ENCODE data around the gene HYAL2. TPM values are rescaled to one million over a fixed set of nuclear protein-coding genes. Genes with fewer than 3 reads are reported as not detected.
A peak's percentile ranks its signal among the peaks of the same experiment; 100 is the strongest.

HYAL2 gene, protein sequence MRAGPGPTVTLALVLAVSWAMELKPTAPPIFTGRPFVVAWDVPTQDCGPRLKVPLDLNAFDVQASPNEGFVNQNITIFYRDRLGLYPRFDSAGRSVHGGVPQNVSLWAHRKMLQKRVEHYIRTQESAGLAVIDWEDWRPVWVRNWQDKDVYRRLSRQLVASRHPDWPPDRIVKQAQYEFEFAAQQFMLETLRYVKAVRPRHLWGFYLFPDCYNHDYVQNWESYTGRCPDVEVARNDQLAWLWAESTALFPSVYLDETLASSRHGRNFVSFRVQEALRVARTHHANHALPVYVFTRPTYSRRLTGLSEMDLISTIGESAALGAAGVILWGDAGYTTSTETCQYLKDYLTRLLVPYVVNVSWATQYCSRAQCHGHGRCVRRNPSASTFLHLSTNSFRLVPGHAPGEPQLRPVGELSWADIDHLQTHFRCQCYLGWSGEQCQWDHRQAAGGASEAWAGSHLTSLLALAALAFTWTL
- total RNA-seq = 1 to 10 TPM; 6.7 to 7.2 TPM

- H3K4me3 Mint-ChIP-seq = peak within 1 kb of the TSS; percentile 72
- no peaks in the 10 kb centered on the region for H3K36me3 Mint-ChIP-seq (ENCODE audit: low read depth)
- DNase-seq = no peak
- H3K27ac Mint-ChIP-seq = peak within 1 kb of the TSS; percentile 83
- POLR2A ChIA-PET = interaction anchor here (1.1 to 31.7 kb wide), 3 partner anchors 20 to 76 kb away, joined by 3 to 704 read pairs (median 113); partner anchors contain the start of genes CYB561D2, HYAL3, NAA80 and NPRL2
- H3K27me3 Mint-ChIP-seq = no peaks in the 10 kb centered on the region
- peaks cover 49% of the 10 kb centered on the region for H3K4me1 Mint-ChIP-seq
- CTCF ChIA-PET = interaction anchor here (0.8 to 6.7 kb wide), 3 partner anchors 13 to 48 kb away, joined by 3 to 82 read pairs (median 61); partner anchors contain the start of genes HYAL3 and NAA80
- H3K9me3 Mint-ChIP-seq = no peaks in the 10 kb centered on the region
These were observed at the start of gene HYAL2 for GRCh38 chr3:50322386-50323091. TSS of gene HYAL2 (minus strand) at chr3:50322745. CDS start at chr3:50320489, 2,256 bp downstream.

- POLR2A ChIA-PET = no interaction called here
- no peaks in the 10 kb centered on the region for H3K27me3 Mint-ChIP-seq
- no peak overlapping the region for H3K27ac Mint-ChIP-seq
- CTCF ChIA-PET = interaction anchor here (0.8 kb wide), 1 partner anchor 18 kb away, joined by 3 read pairs; no protein-coding TSS in a partner anchor
- H3K4me1 Mint-ChIP-seq = no peaks in the 10 kb centered on the region
- no peaks in the 10 kb centered on the region for H3K36me3 Mint-ChIP-seq (ENCODE audit: low read depth)
- no peaks in the 10 kb centered on the region for H3K9me3 Mint-ChIP-seq
- no peak for DNase-seq
- H3K4me3 Mint-ChIP-seq = no peak overlapping the region
These were observed 48.7 kb upstream of the HYAL2 start for GRCh38 chr3:50371133-50371685.

- no peak for DNase-seq
- H3K4me1 Mint-ChIP-seq = peaks cover 6% of the 10 kb centered on the region
- no peaks in the 10 kb centered on the region for H3K9me3 Mint-ChIP-seq
- H3K27me3 Mint-ChIP-seq = no peaks in the 10 kb centered on the region
- CTCF ChIA-PET = no interaction called here
- POLR2A ChIA-PET = no interaction called here
- H3K27ac Mint-ChIP-seq = no peak overlapping the region
- no peak overlapping the region for H3K4me3 Mint-ChIP-seq
- H3K36me3 Mint-ChIP-seq (ENCODE audit: low read depth) = no peaks in the 10 kb centered on the region
These were observed 48.0 kb upstream of the HYAL2 start for GRCh38 chr3:50370594-50370993.

DNA sequence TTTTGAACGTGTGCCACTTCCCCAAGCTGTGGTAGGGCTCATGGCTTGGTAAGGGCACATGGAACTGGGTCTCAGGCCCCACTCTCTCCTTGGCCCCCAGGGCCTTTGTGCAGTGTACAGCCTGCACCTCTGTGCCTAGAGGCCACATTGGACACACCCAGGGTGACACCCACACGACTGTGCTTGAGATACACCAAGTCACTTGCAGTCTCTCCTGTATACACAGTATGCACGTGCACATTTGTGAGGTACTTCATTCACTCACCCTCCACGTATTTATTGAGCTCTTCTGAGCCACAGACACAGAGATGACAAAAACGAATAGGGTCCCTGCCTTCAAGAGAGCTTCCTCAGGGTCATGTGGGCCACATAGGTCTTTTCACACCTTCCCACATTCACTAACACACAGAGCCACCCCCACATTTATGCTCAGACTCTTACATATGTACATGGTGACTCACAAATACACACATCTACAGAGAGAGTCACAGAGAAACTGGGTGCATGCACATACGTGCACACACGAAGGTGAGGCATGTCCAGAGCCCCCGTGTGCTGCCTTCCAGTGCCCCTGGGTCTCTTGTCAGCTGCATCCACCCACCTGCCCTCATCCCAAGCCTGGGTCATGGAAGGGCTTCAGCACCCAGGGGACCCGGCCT is 46.6 kb upstream of the HYAL2 start:
- DNase-seq = no peak
- Mint-ChIP-seq H3K27me3 (no peaks in the 10 kb centered on the region), H3K27ac (no peak overlapping the region), H3K4me1 (peaks cover 11% of the 10 kb centered on the region), H3K9me3 (no peaks in the 10 kb centered on the region), H3K4me3 (no peak overlapping the region), H3K36me3 (ENCODE audit: low read depth) (no peaks in the 10 kb centered on the region)
- POLR2A ChIA-PET = no interaction called here
- CTCF ChIA-PET = no interaction called here

- Mint-ChIP-seq H3K27me3 (no peaks in the 10 kb centered on the region), H3K4me1 (peaks cover 11% of the 10 kb centered on the region), H3K4me3 (peak overlapping the region; percentile 75), H3K9me3 (no peaks in the 10 kb centered on the region), H3K27ac (peak overlapping the region; percentile 64), H3K36me3 (ENCODE audit: low read depth) (no peaks in the 10 kb centered on the region)
- POLR2A ChIA-PET = interaction anchor here (0.8 to 2.1 kb wide), 4 partner anchors 16 to 203 kb away, joined by 3 to 19 read pairs (median 4); partner anchors contain the start of genes CYB561D2, HEMK1, NPRL2 and RASSF1
- CTCF ChIA-PET = interaction anchor here (1.0 to 5.4 kb wide), 2 partner anchors 16 to 176 kb away, joined by 3 to 31 read pairs; partner anchors contain the start of genes CYB561D2 and NPRL2
- no peak for DNase-seq
These were observed 43.3 kb upstream of the HYAL2 start for GRCh38 chr3:50365842-50366220.

GRCh38 chr3:50365080-50365841 is 42.7 kb upstream of the HYAL2 start:
- ChIA-PET POLR2A (interaction anchor here (0.8 to 2.1 kb wide), 4 partner anchors 15 to 204 kb away, joined by 3 to 19 read pairs (median 4); partner anchors contain the start of genes CYB561D2, HEMK1, NPRL2 and RASSF1), CTCF (interaction anchor here (1.0 to 5.4 kb wide), 2 partner anchors 15 to 177 kb away, joined by 3 to 31 read pairs; partner anchors contain the start of genes CYB561D2 and NPRL2)
- Mint-ChIP-seq H3K4me3 (peak overlapping the region; percentile 75), H3K27me3 (no peaks in the 10 kb centered on the region), H3K4me1 (peaks cover 11% of the 10 kb centered on the region), H3K36me3 (ENCODE audit: low read depth) (no peaks in the 10 kb centered on the region), H3K9me3 (no peaks in the 10 kb centered on the region), H3K27ac (peak overlapping the region; percentile 64)
- peak; percentile 96 for DNase-seq

DNA sequence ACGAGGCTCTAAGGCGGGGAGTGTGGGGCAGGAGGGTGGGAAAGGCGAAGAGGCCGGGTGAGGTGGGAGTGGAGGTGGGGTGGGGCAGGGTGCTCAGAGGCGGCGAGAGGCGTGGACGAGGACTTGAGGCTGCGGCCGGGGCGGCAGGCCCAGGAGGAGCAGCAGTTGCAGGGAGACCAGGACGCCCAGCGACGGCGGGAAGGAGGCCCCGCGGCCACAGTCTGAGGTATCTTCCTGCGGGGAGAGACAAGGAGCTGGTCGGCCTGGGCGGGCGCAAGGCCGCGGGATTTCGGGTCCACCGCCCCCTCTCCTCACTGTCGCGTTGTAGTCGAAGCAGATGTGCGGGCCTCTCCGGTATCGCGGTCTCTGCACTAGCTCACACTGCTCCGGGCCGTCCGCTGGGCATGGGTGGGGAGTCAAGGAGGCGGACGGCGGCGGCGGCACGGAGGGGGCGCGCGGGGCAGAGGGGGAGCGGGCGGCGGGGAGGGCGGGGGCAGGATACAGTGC is 42.1 kb upstream of the HYAL2 start:
- Mint-ChIP-seq H3K27ac (no peak overlapping the region), H3K27me3 (no peaks in the 10 kb centered on the region), H3K4me1 (peaks cover 17% of the 10 kb centered on the region), H3K9me3 (no peaks in the 10 kb centered on the region), H3K4me3 (peak overlapping the region; percentile 75), H3K36me3 (ENCODE audit: low read depth) (no peaks in the 10 kb centered on the region)
- ChIA-PET CTCF (interaction anchor here (5.4 kb wide), 1 partner anchor 15 kb away, joined by 31 read pairs; the partner anchor contains the start of genes CYB561D2 and NPRL2), POLR2A (interaction anchor here (1.1 to 2.1 kb wide), 2 partner anchors 15 to 24 kb away, joined by 3 to 19 read pairs; partner anchors contain the start of genes CYB561D2, NPRL2 and RASSF1)
- no peak for DNase-seq

DNA sequence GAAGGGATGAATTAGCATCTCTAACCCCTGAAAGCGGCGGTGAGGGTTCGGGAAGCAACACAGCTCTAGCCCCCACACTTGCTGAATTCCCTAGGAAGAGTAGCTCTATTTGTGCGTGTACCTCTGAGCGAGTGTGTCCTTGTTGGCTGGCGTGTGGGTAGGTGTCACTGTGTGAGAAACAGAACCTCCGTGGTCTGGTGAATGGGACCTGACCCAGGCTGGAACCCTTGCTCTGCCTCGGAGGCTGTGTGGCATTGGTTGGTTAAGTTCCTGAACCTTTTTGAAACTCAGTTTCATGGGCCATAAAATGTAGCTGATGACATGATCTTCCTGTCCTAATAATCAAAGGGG is 37.2 kb upstream of the HYAL2 start:
- H3K27me3 Mint-ChIP-seq = no peaks in the 10 kb centered on the region
- CTCF ChIA-PET = interaction anchor here (1.2 kb wide), 1 partner anchor 10 kb away, joined by 3 read pairs; the partner anchor contains the start of genes CYB561D2 and NPRL2
- no peaks in the 10 kb centered on the region for H3K9me3 Mint-ChIP-seq
- DNase-seq = no peak
- peaks cover 27% of the 10 kb centered on the region for H3K36me3 Mint-ChIP-seq (ENCODE audit: low read depth)
- H3K4me3 Mint-ChIP-seq = peak overlapping the region; percentile 98
- peaks cover 43% of the 10 kb centered on the region for H3K4me1 Mint-ChIP-seq
- peak overlapping the region; percentile 88 for H3K27ac Mint-ChIP-seq
- POLR2A ChIA-PET = interaction anchor here (0.6 to 2.3 kb wide), 4 partner anchors 10 to 60 kb away, joined by 3 to 18 read pairs (median 4); partner anchors contain the start of genes CYB561D2, HYAL3, NAA80 and NPRL2

- Mint-ChIP-seq H3K27ac (peak within 1 kb of the TSS; percentile 88), H3K36me3 (ENCODE audit: low read depth) (peaks cover 33% of the 10 kb centered on the region), H3K9me3 (no peaks in the 10 kb centered on the region), H3K4me1 (peaks cover 47% of the 10 kb centered on the region), H3K4me3 (peak within 1 kb of the TSS; percentile 98), H3K27me3 (no peaks in the 10 kb centered on the region)
- ChIA-PET POLR2A (interaction anchor here (0.6 to 2.3 kb wide), 4 partner anchors 9 to 60 kb away, joined by 3 to 18 read pairs (median 4); partner anchors contain the start of genes CYB561D2, HYAL3, NAA80 and NPRL2), CTCF (interaction anchor here (1.2 kb wide), 1 partner anchor 9 kb away, joined by 3 read pairs; the partner anchor contains the start of genes CYB561D2 and NPRL2)
- peak; percentile 96 for DNase-seq
These were observed 36.6 kb upstream of the HYAL2 start, which contains the start of gene TMEM115 for GRCh38 chr3:50358911-50359759. TSS of gene TMEM115 (minus strand) at chr3:50359521. CDS start at chr3:50359063, 458 bp downstream.

DNA sequence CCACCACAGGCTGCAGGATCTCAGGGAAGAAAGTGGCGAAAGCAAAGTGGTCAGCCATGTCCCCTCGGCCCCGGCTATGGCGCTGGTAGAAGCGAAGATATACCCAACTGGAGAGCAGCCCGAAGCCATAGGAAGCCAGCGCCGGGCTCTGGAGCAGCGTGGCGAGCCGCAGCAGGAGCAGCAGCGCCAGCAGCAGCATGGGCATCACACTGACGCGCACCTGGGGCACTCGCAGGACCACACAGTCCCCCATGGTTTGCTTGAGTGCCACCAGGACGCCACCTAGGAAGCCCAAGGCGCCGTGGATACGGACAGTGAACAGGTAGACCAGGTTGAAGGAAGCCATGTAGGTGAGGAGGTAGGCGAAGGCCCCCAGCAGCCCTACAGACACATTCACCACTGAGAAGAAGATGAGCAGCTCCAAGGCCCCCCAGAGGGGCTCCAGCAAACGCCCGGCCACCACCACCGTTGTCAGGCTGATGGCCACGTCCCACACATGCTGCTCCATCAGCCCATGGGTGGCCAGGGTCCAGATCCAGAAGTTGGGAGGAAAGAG is 35.9 kb upstream of the HYAL2 start:
- Mint-ChIP-seq H3K4me1 (peaks cover 47% of the 10 kb centered on the region), H3K9me3 (no peaks in the 10 kb centered on the region), H3K27me3 (no peaks in the 10 kb centered on the region), H3K36me3 (ENCODE audit: low read depth) (peaks cover 36% of the 10 kb centered on the region), H3K27ac (peak overlapping the region; percentile 74), H3K4me3 (peak overlapping the region; percentile 98)
- no peak for DNase-seq
- ChIA-PET CTCF (no interaction called here), POLR2A (interaction anchor here (2.3 to 32.1 kb wide), 2 partner anchors 9 to 30 kb away, joined by 18 to 704 read pairs; partner anchors contain the start of genes CYB561D2, HYAL2, NPRL2 and RASSF1)

All from activated CD4-positive, alpha-beta memory T cell treated with anti-CD3 and anti-CD28 coated beads, Interleukin-2, amount 10 ng/mL, durations not matched to agents 7 days and 5 days (primary cell).